Left lung (tissue), 14 donors: Measurements from ENCODE around the gene HPDL. TPM values are rescaled to one million over a fixed set of nuclear protein-coding genes. Genes with fewer than 3 reads are reported as not detected.
"Not testable (repeated sequence)": the region's sequence is repeated elsewhere in the genome, so short reads cannot be mapped to it uniquely, and the experiment has no call there.

Experiments
- ATAC-seq: fragments of 200-7000 bp; cut with Tn5 transposase; one replicate; pipeline ENCODE4 v1.9.1; 2020; ENCODE audit warnings: moderate library complexity
- DNase-seq, 4 donors: peaks; one replicate each; pipeline ENCODE4 v3.0.0-alpha.2; 2013 to 2020
- H3K27ac ChIP-seq, 2 donors: fragments of 200-600 bp; sonication (generic) in 1 of 2; one replicate each; pipeline versions ENCODE4 v1.5.0 to v1.8.0; 2020 to 2021
- H3K27me3 ChIP-seq, 2 donors: fragments of 200-600 bp; sonication (generic) in 1 of 2; one replicate each; pipeline versions ENCODE4 v1.5.0 to v1.8.0; 2020 to 2021
- H3K36me3 ChIP-seq, 2 donors: fragments of 200-600 bp; sonication (generic) in 1 of 2; one replicate each; pipeline versions ENCODE4 v1.5.0 to v1.8.0; 2020 to 2021
- H3K4me1 ChIP-seq, 2 donors: fragments of 200-600 bp; one replicate each; pipeline ENCODE4 v1.8.0; 2021
- H3K4me3 ChIP-seq, 2 donors: fragments of 200-600 bp; sonication (generic) in 1 of 2; one replicate each; pipeline versions ENCODE4 v1.5.0 to v1.8.0; 2020 to 2021; ENCODE audit warnings: mild to moderate bottlenecking in 1 of 2
- H3K9me3 ChIP-seq, 2 donors: fragments of 200-600 bp; sonication (generic) in 1 of 2; one replicate each; pipeline versions ENCODE4 v1.5.0 to v1.8.0; 2020 to 2021
- intact Hi-C, 2 donors: fragments of 100-400 bp; cut with DNase I; formaldehyde crosslinking; loops; one replicate each; pipeline versions ENCODE4 v1.11.2 to v1.14.2; 2022
- long read RNA-seq, 12 donors: library from polyadenylated mRNA in 2 of 12; unstranded in 2 of 12; transcript quantifications; one replicate each; pipeline ENCODE4 v2.0.0 and lab custom pipeline, GENCODE V29; 2019 to 2026
- polyA plus RNA-seq, 6 donors: library from polyadenylated mRNA; unstranded; fragments of 120-200 nt; gene quantifications; one replicate each; pipeline ENCODE4 v1.2.1, GENCODE V29; 2013; ENCODE audit not compliant: insufficient read length in 6 of 6
- total RNA-seq, 2 donors: library from RNA; stranded (reverse); fragmentation: NEBNext Ultra II Directional; extraction: Animal tissue kit (Norgen Biotek cat#: 25700); gene quantifications; one replicate each; pipeline ENCODE4 v1.2.1, GENCODE V29; 2021
- TF ChIP-seq, protein P1 (sequence below), 2 donors: fragments of 200-600 bp; sonication (generic) in 1 of 2; IDR thresholded peaks; one replicate each; pipeline versions ENCODE4 v1.5.0 to v1.8.0; 2021; ENCODE audit warnings: antibody characterized with exemption in 2 of 2
- donor health status: DM: no; HTN: yes; CAD: no.
- donor health status: DM: no; HTN: no; CAD: no.

The HPDL gene
- total RNA-seq, result 1 to 10 TPM in 1 of 2 donors, under 1 TPM in 1; 0.20 to 1.5 TPM
- 1 to 10 TPM; 1.3 to 2.3 (median 1.6) TPM for polyA plus RNA-seq
- long read RNA-seq, donor 1, partial matches to known transcripts, result 0 of 4 reads
- long read RNA-seq, donor 1, other reads (novel, unspliced or antisense), result 0 of 4 reads
- long read RNA-seq, donor 2, partial matches to known transcripts, result 11 of 23 reads
- long read RNA-seq, donor 2, other reads (novel, unspliced or antisense), result 9 of 23 reads
- long read RNA-seq, donor 3, transcript HPDL-201 (1 exons, 1,629 nt), result major isoform, 6 of 6 reads
- long read RNA-seq, donor 3, partial matches to known transcripts, result 0 of 6 reads
- long read RNA-seq, donor 3, other reads (novel, unspliced or antisense), result 0 of 6 reads
- long read RNA-seq, donor 4, result 0 reads
- long read RNA-seq, donor 5, partial matches to known transcripts, result 23 of 27 reads
- long read RNA-seq, donor 5, other reads (novel, unspliced or antisense), result 0 of 27 reads
- long read RNA-seq, donor 6, partial matches to known transcripts, result 0 of 1 reads
- long read RNA-seq, donor 6, other reads (novel, unspliced or antisense), result 0 of 1 reads
- long read RNA-seq, donor 7, partial matches to known transcripts, result 0 of 2 reads
- long read RNA-seq, donor 7, other reads (novel, unspliced or antisense), result 0 of 2 reads
- long read RNA-seq, donor 8, partial matches to known transcripts, result 0 of 3 reads
- long read RNA-seq, donor 8, other reads (novel, unspliced or antisense), result 0 of 3 reads
- long read RNA-seq, donor 9, result 0 reads
- long read RNA-seq, donor 10, partial matches to known transcripts, result 0 of 1 reads
- long read RNA-seq, donor 10, other reads (novel, unspliced or antisense), result 0 of 1 reads
- long read RNA-seq, donor 11, partial matches to known transcripts, result 0 of 2 reads
- long read RNA-seq, donor 11, other reads (novel, unspliced or antisense), result 0 of 2 reads
- long read RNA-seq, donor 12, partial matches to known transcripts, result 0 of 3 reads
- long read RNA-seq, donor 12, other reads (novel, unspliced or antisense), result 0 of 3 reads

DNA sequence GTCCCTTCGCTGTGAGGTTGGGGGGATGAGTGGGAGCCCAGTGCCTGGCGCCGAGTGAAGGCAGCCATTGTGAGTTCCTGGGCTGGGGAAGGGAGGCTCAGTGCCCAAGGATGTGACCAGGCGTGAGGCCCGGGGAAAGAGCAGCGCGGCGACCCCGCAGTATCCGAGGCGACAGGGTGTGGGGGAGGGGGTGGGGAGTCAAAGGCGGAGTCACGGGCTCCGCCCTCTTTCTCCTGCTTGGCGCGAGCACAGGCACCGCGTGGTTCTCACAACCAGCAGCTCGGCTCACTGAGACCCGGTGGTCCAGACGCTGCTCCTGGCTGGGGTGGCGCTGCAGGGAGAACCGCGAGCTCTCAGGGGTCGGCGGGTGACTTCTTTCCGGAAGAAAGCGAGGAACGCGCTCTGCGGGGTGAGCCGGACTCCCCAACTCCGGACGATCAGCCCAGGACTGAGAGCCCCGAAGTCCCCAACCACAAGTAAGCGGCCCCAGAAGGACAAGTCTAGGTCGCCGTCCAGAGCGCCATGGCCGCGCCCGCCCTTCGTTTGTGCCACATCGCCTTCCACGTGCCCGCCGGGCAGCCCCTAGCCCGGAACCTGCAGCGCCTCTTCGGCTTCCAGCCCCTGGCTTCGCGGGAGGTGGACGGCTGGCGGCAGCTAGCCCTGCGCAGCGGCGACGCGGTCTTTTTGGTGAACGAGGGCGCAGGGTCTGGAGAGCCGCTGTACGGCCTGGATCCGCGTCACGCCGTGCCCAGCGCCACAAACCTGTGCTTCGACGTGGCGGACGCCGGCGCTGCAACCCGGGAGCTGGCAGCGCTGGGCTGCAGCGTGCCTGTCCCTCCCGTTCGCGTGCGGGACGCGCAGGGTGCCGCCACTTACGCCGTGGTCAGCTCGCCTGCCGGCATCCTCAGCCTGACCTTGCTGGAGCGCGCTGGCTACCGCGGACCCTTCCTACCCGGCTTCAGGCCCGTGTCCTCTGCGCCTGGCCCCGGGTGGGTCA is at the start of gene HPDL:
Gene HPDL (plus strand): TSS at position 269 of the 997 bp plus-strand sequence. CDS start 254 bp downstream, at position 523.
- DNase-seq (peak; percentile 73 to 91 (median 82)), ATAC-seq (peak; percentile 92)
- Histone ChIP-seq H3K27ac (no peak within 1 kb of the TSS), H3K4me3 (peak within 1 kb of the TSS; percentile 37 to 49), H3K4me1 (peaks cover 9 to 11% of the 10 kb centered on the region in 2 donors), H3K36me3 (peaks cover 0 to 31% of the 10 kb centered on the region in 2 donors), H3K27me3 (peaks cover 0 to 11% of the 10 kb centered on the region in 2 donors), H3K9me3 (no peaks in the 10 kb centered on the region)
- intact Hi-C loops, result no loop called here
- TF ChIP-seq, protein P1, sequence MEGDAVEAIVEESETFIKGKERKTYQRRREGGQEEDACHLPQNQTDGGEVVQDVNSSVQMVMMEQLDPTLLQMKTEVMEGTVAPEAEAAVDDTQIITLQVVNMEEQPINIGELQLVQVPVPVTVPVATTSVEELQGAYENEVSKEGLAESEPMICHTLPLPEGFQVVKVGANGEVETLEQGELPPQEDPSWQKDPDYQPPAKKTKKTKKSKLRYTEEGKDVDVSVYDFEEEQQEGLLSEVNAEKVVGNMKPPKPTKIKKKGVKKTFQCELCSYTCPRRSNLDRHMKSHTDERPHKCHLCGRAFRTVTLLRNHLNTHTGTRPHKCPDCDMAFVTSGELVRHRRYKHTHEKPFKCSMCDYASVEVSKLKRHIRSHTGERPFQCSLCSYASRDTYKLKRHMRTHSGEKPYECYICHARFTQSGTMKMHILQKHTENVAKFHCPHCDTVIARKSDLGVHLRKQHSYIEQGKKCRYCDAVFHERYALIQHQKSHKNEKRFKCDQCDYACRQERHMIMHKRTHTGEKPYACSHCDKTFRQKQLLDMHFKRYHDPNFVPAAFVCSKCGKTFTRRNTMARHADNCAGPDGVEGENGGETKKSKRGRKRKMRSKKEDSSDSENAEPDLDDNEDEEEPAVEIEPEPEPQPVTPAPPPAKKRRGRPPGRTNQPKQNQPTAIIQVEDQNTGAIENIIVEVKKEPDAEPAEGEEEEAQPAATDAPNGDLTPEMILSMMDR (IDR thresholded peaks at IDR 0.05), result no peak

DNA sequence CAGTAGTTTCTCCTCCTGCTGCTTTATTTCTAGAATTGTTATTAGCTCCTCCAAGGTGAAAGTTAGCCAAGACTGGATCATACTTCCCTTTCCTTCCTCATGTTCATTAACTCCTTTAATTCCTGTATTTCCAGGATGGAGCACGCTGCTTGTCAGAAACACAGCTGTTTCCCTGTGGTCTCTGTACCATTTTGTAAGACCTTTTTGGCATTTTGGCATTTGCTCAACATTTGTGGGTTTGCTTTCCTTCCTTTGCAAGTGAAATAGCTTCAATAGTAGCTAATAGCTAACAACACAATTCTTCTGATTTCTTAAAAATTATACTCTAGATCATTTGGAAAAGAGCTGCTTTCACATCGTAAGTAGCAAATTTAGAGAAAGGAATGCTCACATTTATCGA is 44.3 kb upstream of the HPDL start:
- DNase-seq (no peak), ATAC-seq (no peak)
- Histone ChIP-seq H3K4me3 (no peak overlapping the region), H3K27me3 (no peaks in the 10 kb centered on the region), H3K9me3 (no peaks in the 10 kb centered on the region), H3K36me3 (no peaks in the 10 kb centered on the region), H3K27ac (no peak overlapping the region), H3K4me1 (no peaks in the 10 kb centered on the region)
- TF ChIP-seq, protein P1 (IDR thresholded peaks at IDR 0.05), result no peak
- intact Hi-C loops, result no loop called here

DNA sequence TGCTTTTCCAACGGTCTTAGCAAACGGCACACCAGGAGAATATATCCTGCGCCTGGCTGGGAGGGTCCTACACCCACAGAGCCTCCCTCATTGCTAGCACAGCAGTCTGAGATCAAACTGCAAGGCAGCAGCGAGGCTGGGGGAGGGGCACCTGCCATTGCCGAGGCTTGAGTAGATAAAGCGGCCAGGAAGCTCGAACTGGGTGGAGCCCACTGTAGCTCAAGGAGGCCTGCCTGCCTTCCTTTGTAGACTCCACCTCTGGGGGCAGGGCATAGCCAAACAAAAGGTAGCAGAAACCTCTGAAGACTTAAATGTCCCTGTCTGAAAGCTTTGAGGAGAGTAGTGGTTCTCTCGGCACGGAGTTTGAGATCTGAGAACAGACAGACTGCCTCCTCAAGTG is 41.8 kb upstream of the HPDL start:
- H3K9me3 ChIP-seq, H3K27me3 ChIP-seq, H3K27ac ChIP-seq, ATAC-seq, intact Hi-C loops, DNase-seq, H3K4me1 ChIP-seq, H3K4me3 ChIP-seq, H3K36me3 ChIP-seq: not testable (repeated sequence)

DNA sequence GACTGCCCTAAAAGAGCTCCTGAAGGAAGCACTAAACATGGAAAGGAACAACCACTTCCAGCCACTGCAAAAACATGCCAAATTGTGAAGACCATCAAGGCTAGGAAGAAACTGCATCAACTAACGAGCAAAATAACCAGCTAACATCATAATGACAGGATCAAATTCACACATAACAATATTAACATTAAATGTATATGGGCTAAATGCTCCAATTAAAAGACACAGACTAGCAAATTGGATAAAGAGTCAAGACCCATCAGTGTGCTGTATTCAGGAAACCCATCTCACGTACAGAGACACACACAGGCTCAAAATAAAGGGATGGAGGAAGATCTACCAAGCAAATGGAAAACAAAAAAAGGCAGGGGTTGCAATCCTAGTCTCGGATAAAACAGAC is 40.2 kb upstream of the HPDL start:
- H3K4me1 ChIP-seq, result not testable (repeated sequence)

GRCh38 chr1:45291002-45291401 is 35.7 kb upstream of the HPDL start:
- intact Hi-C loops, H3K9me3 ChIP-seq, H3K27me3 ChIP-seq, ATAC-seq, H3K36me3 ChIP-seq, H3K4me3 ChIP-seq, DNase-seq, H3K4me1 ChIP-seq, H3K27ac ChIP-seq: not testable (repeated sequence)

More for the DNA sequence above, 40.2 kb upstream of the HPDL start:
- intact Hi-C loops, H3K27me3 ChIP-seq, H3K9me3 ChIP-seq, H3K4me3 ChIP-seq, DNase-seq, H3K27ac ChIP-seq, ATAC-seq, H3K36me3 ChIP-seq: not testable (repeated sequence)

DNA sequence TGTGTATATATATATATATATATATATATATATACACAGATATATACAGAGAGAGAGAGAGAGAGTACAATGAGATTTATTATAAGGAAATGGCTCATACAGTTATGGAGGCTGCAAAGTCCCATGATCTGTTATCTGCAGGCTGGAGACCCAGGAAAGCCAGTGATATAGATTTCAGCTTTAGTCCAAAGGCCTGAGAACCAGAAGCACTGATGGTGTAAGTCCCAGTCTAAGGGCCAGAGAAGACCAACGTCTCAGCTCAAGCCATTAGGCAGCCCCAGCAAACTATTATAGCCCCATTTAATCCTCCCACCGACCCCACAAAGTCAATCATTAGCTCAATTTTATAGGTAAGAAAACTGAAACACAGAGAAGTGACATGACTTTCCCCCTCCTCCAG is 35.0 kb upstream of the HPDL start:
- Histone ChIP-seq H3K27ac (no peak overlapping the region), H3K4me1 (no peaks in the 10 kb centered on the region), H3K9me3 (no peaks in the 10 kb centered on the region), H3K27me3 (no peaks in the 10 kb centered on the region), H3K4me3 (no peak overlapping the region), H3K36me3 (no peaks in the 10 kb centered on the region)
- DNase-seq, result no peak
- ATAC-seq, result no peak
- TF ChIP-seq, protein P1 (IDR thresholded peaks at IDR 0.05), result no peak
- intact Hi-C loops, result no loop called here
